Measurements from ENCODE around the gene GPR173.

The GPR173 gene

DNA sequence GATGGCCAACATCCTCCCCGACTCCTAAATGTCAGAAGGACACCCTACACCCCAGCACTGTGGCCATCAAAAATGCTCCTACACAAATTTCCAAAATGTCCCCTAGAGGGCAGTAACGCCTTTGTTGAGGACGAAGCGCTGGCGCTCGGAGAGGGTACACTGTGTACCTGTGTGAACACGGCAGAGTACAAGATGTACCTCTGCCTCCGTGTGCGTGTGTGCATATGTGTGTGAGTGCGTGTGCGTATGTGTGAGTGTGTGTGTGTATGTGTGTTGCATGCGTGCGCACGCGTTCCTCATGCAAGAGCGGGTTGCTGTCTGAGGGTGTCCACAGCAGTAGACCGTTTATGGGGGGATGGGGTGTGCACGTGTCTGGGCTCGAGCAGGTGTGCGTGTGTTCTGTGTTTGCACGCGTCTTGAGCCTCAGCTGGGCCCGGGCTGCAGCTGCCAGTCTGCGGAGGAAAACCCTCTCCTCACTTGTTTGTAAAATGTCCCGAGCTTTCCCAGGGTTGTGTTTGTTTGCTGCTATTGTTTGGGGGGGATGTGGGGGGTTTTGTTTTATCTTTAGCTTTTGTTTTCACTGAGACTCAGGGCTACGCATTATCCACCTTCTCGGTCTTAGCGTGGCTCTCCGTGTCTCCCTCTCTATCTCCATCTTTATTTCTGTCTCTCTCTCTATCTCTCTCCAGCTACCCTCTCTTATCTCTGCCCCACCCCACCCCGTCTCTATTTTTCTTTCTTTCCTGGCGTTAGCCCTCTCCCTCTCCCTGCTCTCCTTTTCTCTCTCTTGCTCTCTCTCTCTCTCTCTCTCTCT is 23.2 kb downstream of the GPR173 start:
- DNase-seq, result peak; percentile 39

DNA sequence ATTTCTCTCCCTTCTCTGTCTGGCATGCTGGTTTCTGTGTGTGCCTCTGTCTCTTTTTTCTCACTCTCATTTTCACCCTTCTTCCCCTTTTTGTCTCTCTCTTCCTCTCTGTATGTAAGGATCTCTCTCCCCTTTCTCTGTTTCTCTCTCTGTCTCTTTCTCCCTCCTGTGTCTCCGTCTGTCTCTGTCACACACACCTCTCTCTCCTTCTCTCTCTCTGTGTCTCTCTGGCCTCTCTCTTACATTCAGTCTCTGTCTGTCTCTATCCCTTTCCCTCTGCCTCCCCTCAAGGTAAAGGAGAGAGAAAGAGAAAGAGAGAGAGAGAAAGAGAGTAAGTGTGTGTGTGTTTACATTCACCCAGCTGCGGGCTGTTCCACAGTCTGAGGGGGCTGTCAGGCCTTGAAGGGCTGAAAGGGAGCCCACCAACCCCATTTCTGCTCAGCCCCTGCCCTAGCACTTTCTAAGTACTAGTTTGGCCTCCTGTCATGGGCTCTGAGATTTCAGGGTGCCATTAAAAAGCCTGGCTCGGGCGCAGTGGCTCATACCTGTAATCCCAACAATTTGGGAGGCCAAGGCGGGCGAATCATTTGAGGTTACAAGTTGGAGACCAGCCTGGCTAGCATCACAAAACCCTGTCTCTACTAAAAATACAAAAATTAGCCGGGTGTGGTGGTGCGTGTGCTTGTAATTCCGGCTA is 24.0 kb downstream of the GPR173 start:
- no peak for DNase-seq

DNA sequence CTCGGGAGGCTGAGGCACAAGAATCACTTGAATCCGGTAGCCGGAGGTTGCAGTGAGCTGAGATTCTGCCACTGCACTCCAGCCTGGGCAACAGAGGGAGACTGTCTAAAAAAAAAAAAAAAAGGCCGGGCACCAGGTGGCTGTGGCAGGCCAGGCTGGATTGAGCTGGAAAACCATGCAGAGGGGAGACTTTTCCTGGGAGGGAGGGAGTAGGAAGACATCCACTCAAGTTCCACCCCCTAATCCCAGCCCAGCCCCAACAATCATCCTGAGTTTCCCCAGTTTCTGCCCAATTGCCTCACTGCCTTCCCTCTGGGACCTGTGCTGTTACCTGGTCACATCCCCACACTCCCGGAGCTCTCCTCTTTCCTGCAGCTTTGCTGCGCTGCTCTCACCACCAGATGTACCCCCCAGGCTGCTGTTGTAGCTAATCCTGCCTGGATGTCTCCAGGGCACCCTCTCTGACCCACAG is 24.6 kb downstream of the GPR173 start:
- DNase-seq, result no peak

DNA sequence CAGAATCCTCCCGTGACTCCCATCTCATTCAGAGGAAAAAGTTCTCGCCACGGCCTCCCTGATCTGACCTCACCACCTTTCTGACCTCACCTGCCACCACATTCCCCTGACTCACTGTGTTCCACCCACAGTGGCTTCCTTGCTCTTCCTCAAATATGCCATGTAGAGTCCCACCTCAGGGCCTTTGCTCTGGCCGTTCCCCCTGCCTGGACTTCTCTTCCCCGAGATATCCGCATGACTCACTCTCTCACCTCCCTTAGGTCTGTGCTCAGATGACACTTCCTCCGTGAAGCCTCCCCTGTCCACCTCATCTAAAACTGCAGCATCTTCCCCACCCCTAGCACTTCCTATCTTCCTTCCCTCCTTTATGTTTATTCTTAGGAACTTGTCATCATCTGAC is 26.4 kb downstream of the GPR173 start:
- no peak for DNase-seq

DNA sequence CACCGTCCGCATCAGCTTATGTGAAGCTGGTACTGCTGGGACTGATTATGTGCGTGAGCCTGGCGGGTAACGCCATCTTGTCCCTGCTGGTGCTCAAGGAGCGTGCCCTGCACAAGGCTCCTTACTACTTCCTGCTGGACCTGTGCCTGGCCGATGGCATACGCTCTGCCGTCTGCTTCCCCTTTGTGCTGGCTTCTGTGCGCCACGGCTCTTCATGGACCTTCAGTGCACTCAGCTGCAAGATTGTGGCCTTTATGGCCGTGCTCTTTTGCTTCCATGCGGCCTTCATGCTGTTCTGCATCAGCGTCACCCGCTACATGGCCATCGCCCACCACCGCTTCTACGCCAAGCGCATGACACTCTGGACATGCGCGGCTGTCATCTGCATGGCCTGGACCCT is 28.1 kb downstream of the GPR173 start:
- no peak for DNase-seq

DNA sequence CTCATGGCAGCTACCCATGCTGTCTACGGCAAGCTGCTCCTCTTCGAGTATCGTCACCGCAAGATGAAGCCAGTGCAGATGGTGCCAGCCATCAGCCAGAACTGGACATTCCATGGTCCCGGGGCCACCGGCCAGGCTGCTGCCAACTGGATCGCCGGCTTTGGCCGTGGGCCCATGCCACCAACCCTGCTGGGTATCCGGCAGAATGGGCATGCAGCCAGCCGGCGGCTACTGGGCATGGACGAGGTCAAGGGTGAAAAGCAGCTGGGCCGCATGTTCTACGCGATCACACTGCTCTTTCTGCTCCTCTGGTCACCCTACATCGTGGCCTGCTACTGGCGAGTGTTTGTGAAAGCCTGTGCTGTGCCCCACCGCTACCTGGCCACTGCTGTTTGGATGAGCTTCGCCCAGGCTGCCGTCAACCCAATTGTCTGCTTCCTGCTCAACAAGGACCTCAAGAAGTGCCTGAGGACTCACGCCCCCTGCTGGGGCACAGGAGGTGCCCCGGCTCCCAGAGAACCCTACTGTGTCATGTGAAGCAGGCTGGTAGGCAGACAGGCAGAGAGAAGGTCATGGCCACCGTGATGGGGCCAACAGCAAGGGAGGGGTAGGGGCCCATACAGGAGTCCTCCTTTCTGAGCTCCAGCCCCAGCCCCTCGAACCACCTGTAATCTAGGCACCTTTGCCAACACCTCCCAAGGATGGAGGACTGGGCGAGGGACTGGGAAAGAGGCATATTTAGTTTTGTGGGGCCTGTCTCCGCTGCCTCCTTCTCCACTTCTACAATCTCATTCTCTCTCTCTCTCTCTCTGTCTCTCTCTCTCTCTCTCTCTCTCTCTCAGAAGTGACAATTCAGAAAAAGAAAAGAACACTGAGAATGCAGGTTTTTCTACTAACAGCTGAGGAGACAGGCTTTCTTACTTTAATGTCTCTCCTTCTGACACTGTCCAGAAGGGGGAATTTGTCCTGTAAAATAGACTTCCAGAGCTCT is 28.9 kb downstream of the GPR173 start:
- DNase-seq, result no peak

DNA sequence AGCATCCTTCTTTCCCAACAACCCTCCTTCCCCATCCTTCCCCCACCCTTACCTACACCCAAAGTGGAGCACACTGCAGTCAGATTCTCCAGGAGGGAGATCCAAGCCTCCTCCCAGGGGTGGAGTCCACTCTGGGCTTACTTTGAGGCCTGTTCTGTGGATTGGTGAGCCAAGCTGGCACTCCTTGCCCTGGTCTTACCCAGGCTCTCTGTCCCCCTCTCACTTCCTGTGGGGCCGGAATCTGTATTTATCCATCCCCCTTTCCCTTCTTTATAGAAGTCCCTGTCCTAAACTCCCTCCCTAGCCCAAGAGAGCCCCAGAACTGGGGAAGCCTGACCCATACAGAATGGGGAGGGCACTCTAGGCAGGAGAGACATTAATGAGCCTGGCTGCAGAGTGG is 30.4 kb downstream of the GPR173 start:
- DNase-seq, result no peak

DNA sequence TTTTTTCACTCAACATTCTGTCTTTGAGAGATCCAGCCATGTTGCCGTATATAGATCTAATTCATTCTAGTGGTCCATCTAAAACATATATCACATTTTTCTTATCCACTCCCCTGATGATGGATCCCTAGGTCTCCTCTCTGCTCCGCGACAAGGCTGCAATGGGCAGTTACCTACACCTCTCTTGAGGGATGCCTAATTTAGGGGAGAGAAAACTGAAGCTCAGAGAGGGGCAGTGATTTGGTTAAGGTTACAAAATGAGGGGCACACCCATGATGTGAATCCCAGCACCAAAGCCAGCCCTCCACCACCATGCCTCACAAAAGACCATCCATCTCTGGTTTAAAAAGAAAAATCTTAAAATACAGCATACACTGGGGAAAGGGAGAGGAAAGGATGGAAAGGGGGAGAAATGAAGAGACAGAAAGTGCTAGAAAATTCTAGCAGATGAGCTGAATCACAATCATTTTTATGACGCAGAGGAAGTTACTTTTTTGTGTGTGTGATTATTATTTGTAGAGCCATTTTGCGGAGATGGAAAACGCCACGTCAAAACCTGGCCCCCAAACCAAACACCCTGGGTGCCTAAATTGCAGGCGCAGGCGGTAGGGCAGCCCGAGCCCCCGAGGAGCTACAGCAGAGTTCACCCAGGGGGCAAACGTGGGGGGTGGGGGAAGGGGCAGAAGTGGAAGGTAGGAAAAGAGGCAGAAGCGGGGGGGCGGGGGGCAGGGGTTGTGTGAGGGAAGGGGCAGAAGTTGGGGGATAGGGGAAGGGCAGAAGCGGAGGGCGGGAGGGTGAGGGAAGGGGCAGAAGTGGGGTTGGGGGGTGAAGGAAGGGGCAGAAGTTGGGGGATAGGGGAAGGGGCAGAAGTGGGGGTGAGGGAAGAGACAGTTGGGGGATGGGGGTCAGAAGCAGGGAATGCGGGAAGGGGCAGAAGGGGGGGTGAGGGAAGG is 32.3 kb downstream of the GPR173 start:
- DNase-seq, result peak; percentile 40

DNA sequence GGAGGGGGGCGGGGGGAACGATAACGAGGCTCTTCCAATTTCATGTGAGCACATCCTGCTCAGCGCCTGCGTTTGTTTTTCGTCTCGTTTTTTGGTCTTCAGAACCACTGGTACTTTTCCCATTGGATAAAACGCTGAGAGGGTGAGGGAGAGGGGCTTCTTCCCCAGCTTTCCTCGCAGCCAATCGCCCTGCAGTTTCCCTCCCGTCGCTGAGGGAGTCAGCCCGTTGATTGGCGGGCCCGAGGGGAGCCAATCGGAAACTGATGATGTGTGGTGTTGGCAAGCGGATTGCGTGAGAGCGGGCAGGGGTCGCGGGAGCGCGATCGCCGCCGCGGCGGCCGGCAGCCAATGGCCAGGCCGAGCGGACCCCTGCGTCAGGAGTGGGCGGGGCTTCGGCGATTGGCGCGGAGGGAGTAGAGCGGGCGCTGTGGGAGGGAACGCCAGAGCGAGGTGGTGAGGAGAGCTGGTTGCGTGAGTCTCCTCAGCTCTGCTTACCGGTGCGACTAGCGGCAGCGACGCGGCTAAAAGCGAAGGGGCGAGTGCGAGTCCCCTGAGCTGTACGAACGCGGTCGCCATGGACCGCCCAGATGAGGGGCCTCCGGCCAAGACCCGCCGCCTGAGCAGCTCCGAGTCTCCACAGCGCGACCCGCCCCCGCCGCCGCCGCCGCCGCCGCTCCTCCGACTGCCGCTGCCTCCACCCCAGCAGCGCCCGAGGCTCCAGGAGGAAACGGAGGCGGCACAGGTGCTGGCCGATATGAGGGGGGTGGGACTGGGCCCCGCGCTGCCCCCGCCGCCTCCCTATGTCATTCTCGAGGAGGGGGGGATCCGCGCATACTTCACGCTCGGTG is 33.6 kb downstream of the GPR173 start, which contains the start of gene TSPYL2:
Gene TSPYL2 (plus strand): TSS at position 443 of the 848 bp plus-strand sequence. CDS start 132 bp downstream, at position 575.
- DNase-seq, result peak; percentile 98

DNA sequence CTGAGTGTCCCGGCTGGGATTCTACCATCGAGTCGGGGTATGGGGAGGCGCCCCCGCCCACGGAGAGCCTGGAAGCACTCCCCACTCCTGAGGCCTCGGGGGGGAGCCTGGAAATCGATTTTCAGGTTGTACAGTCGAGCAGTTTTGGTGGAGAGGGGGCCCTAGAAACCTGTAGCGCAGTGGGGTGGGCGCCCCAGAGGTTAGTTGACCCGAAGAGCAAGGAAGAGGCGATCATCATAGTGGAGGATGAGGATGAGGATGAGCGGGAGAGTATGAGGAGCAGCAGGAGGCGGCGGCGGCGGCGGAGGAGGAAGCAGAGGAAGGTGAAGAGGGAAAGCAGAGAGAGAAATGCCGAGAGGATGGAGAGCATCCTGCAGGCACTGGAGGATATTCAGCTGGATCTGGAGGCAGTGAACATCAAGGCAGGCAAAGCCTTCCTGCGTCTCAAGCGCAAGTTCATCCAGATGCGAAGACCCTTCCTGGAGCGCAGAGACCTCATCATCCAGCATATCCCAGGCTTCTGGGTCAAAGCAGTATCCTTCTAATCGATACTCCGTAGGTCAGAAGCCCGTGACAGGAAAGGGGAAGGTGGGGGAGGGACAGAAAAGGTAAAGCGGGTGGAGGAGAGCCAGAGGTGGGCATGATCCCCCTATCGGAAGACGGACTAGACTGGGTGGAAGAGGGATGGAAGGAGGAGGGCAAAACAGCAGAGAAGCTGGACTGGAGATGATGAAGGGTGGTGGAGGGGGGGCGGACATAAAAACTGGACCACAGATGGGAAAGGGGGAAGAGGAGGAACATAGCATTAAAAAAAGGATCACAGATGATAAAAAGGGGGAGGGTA is 34.4 kb downstream of the GPR173 start:
- no peak for DNase-seq

DNA sequence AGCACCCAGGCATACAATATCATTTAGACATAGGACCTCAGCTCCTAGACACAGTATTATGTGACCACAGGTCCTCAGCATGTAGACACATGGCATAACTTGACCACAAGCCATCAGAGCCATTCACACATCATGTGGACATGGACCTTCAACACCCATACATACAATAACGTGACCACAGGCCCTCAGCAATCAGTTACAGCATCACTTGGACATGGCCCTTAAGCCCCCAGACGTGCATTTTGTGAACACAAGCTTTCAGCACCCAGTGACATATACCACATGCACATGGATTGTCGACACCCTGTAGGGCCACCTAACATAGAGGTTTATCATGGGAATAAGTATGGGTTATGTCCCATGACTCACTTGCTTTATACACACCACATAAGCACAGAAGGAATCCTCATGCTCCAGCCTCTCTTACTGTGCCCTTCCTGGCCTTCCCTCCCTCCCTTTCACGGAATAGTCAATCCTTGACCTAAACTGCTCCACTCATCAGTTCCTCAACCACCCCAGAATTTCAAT is 35.5 kb downstream of the GPR173 start:
- DNase-seq, result no peak

DNA sequence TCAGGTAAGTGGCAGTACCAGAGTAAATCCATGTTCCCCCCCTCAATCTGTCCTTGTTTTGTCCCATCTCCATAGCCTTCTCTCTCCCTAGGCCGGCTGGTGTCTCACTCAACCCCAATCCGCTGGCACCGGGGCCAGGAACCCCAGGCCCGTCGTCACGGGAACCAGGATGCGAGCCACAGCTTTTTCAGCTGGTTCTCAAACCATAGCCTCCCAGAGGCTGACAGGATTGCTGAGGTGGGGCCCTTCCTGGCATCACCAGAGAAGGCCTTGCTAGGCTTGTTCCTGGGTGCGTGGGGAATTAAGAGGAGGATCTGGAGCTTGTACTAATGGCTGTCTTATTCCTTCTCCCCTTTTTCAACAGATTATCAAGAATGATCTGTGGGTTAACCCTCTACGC is 36.3 kb downstream of the GPR173 start:
- DNase-seq, result no peak

DNA sequence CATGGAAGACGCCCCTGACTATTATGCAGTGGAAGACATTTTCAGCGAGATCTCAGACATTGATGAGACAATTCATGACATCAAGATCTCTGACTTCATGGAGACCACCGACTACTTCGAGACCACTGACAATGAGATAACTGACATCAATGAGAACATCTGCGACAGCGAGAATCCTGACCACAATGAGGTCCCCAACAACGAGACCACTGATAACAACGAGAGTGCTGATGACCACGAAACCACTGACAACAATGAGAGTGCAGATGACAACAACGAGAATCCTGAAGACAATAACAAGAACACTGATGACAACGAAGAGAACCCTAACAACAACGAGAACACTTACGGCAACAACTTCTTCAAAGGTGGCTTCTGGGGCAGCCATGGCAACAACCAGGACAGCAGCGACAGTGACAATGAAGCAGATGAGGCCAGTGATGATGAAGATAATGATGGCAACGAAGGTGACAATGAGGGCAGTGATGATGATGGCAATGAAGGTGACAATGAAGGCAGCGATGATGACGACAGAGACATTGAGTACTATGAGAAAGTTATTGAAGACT is 37.2 kb downstream of the GPR173 start:
- no peak for DNase-seq

DNA sequence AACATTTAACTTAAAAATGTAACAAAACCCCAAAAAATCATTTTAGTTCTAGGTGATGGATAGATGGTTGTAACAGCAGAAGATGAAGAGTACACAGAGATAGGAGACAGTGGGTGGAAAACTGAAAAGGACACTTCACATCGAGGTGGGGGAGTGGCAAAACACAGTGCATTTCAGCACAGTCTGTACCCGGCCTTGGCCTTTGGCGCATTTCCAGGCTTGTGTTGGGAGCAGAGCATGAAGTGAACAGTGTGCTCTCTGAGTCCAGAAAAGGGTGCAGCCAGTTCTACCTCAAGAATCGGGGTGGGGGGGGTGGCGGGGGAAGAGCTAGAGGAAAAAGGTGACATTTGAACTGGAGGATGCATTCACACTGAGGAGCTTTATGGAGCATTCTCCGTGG is 37.9 kb downstream of the GPR173 start:
- no peak for DNase-seq

DNA sequence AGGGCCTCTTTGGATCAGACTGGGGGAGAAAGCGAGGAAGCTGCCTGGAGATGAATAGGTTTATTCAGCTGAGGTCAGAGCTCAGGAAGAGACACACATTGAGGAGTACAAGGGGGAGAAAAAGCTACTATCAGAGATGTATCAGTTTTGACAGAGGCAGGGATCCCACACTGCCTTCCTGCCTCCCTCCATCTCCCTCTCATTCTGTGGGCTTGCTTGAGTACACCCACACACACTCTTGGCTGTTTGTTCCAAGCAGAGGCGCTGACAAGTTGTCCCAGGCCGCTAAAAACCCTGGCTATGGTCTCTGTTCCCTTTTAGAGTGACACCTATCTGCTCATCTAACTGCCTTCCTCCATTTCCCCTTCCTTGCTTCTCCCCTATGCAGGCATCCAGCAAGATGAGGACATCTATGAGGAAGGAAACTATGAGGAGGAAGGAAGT is 38.8 kb downstream of the GPR173 start:
- no peak for DNase-seq

DNA sequence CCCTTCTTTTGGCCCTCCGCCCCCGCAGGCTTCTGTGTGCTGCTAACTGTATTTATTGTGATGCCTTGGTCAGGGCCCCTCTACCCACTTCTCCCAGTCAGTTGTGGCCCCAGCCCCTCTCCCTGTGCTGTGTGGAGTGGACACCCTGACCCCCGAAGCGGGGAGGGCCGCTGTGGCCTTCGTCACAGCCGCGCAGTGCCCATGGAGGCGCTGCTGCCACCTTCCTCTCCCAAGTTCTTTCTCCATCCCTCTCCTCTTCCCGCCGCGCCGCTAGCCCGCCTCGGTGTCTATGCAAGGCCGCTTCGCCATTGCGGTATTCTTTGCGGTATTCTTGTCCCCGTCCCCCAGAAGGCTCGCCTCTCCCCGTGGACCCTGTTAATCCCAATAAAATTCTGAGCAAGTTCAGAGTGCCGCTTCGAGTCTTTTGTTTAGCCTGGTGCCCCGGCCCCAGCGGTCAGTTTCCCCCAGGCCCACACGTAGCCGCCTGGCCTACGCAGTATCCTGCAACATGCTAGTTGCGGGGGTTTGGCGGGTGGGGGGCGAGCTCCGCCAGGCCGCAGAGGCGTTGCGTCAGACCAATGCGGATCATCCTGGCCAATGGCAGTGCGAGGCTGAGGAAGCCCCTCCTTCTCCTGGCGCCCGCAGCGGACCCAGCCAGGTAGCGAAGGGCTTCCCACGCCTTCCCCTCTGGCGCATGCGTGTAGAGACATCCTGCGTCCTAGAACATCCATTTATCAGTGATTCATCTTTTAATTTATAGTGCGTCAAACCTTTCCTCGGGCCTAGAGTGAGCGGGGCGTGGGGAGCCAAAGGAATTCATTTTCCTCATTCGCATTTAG is 39.8 kb downstream of the GPR173 start:
- peak; percentile 85 for DNase-seq

DNA sequence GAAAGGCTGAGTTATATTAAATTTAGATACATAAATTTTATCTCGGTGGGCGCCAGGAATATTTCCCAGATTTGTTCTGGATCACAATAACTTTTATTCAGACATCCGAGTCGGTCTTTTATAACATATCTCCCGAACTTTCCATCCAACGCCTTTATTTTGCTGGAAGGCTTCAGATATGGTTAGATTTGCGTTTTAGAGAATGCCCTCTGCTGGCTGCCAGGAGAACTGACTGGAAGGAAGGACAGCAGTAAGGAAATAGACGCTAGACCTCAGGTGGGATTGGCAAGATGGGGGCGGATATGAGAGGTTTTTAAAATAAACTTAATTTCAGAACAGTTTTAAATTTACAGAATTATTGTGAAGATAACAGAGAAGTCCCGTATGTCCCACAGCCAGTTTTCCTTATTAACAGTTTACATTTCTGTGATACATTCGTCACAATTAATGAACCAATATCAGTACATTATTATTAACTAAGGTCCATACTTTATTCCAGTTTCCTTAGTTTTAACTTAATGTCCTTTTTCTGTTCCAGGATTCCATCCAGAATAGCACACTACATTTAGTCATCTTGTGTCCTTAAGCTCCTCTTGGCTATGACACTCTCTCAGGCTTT is 40.7 kb downstream of the GPR173 start:
- DNase-seq, result peak; percentile 61

DNA sequence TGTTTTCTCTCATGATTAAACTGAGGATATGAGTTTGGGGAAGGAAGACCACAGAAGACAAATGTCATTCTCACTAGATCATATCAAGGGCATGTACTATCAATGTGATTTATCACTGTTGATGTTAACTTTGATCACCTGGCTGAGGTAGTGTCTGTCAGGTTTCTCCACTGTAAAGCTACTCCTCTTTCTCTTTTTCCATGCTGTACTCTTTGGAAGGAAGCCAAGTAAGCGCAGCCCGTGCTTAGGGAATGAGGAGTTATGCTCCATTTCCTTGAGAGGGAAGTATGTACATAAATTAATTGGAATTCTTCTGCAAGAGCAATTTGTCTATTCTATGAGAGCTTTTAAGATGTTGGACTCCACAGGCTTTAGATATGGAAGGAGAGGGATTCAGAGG is 41.3 kb downstream of the GPR173 start:
- DNase-seq, result no peak
